ENCODE measurements around the gene KCNK15. TPM values are rescaled to one million over a fixed set of nuclear protein-coding genes. Genes with fewer than 3 reads are reported as not detected.

KCNK15 gene
- total RNA-seq, 1 donor from 2014 or later: 62.6 TPM

- TF ChIP-seq, protein P1, sequence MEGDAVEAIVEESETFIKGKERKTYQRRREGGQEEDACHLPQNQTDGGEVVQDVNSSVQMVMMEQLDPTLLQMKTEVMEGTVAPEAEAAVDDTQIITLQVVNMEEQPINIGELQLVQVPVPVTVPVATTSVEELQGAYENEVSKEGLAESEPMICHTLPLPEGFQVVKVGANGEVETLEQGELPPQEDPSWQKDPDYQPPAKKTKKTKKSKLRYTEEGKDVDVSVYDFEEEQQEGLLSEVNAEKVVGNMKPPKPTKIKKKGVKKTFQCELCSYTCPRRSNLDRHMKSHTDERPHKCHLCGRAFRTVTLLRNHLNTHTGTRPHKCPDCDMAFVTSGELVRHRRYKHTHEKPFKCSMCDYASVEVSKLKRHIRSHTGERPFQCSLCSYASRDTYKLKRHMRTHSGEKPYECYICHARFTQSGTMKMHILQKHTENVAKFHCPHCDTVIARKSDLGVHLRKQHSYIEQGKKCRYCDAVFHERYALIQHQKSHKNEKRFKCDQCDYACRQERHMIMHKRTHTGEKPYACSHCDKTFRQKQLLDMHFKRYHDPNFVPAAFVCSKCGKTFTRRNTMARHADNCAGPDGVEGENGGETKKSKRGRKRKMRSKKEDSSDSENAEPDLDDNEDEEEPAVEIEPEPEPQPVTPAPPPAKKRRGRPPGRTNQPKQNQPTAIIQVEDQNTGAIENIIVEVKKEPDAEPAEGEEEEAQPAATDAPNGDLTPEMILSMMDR (IDR thresholded peaks at IDR 0.05): no peak
- H3K4me3 ChIP-seq: no peak overlapping the region
- no peak for DNase-seq (ENCODE audit: low spot score in 2 of 2)
- H3K4me1 ChIP-seq: no peaks in the 10 kb centered on the region
- no peaks in the 10 kb centered on the region for H3K36me3 ChIP-seq
- H3K27ac ChIP-seq: no peak overlapping the region
- no peaks in the 10 kb centered on the region for H3K9me3 ChIP-seq
- intact Hi-C loops (cut with DNase I): no loop called here
- H3K27me3 ChIP-seq: no peaks in the 10 kb centered on the region
Observed at GRCh38 chr20:44776980-44777379, 31.3 kb downstream of the KCNK15 start.

GRCh38 chr20:44780226-44780625, 34.6 kb downstream of the KCNK15 start:
- intact Hi-C loops (cut with DNase I): no loop called here
- H3K4me1 ChIP-seq: no peaks in the 10 kb centered on the region
- H3K27ac ChIP-seq: no peak overlapping the region

DNA sequence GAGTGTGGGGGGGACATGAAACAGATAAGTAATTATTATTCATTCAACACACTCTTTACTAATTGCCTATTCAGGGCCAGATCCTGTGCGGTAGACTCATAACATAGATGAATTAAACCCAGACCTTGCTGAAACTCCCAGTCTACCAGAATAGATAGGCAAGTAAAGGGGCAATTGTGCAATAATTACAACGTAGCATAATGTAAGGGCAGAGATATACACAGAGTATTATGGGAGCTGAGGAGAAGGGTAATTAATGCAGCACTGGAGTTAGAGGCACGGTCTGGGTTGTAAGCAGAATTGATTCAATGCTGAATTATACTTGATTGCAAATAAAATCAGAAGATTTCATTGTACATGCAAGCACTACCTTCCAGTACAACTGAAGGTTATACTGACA, 35.5 kb downstream of the KCNK15 start:
- H3K4me3 ChIP-seq: no peak overlapping the region
- H3K4me1 ChIP-seq: peaks cover 0 to 5% of the 10 kb centered on the region in 2 donors
- intact Hi-C loops (cut with DNase I): no loop called here
- H3K27ac ChIP-seq: no peak overlapping the region
- DNase-seq (ENCODE audit: low spot score in 2 of 2): no peak
- H3K36me3 ChIP-seq: no peaks in the 10 kb centered on the region
- H3K9me3 ChIP-seq: no peaks in the 10 kb centered on the region
- TF ChIP-seq, protein P1 (IDR thresholded peaks at IDR 0.05): no peak
- no peaks in the 10 kb centered on the region for H3K27me3 ChIP-seq

More at GRCh38 chr20:44780226-44780625, 34.6 kb downstream of the KCNK15 start:
- TF ChIP-seq, protein P1 (IDR thresholded peaks at IDR 0.05): no peak
- Histone ChIP-seq H3K9me3 (no peaks in the 10 kb centered on the region), H3K36me3 (no peaks in the 10 kb centered on the region), H3K27me3 (no peaks in the 10 kb centered on the region), H3K4me3 (no peak overlapping the region)
- no peak for DNase-seq (ENCODE audit: low spot score in 2 of 2)

DNA sequence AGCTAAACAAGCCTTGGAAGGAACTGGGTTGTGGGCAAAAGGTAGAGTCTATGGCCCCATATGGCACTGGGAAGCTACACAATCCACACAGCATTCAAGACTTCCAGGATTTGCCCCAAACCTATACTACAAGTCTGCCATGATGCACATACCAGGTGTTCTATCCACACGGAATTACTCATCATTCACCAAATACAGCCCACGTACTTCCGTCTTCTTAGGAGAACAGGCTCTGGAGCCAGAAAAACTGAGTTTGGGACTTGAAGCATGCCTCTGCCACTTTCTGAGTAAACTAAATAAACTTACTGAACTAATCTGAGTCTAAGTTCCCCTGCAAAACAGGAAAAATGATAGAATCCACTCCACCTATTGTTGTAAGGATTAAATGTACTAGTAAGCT, 36.1 kb downstream of the KCNK15 start:
- Histone ChIP-seq H3K27ac (no peak overlapping the region), H3K4me1 (peaks cover 0 to 9% of the 10 kb centered on the region in 2 donors), H3K9me3 (no peaks in the 10 kb centered on the region), H3K36me3 (no peaks in the 10 kb centered on the region), H3K27me3 (no peaks in the 10 kb centered on the region), H3K4me3 (no peak overlapping the region)
- intact Hi-C loops (cut with DNase I): no loop called here
- TF ChIP-seq, protein P1 (IDR thresholded peaks at IDR 0.05): no peak
- DNase-seq (ENCODE audit: low spot score in 2 of 2): no peak

- Histone ChIP-seq H3K4me3 (no peak overlapping the region), H3K36me3 (no peaks in the 10 kb centered on the region), H3K4me1 (peaks cover 0 to 9% of the 10 kb centered on the region in 2 donors), H3K27ac (no peak overlapping the region), H3K9me3 (no peaks in the 10 kb centered on the region), H3K27me3 (no peaks in the 10 kb centered on the region)
- TF ChIP-seq, protein P1 (IDR thresholded peaks at IDR 0.05): no peak
- intact Hi-C loops (cut with DNase I): no loop called here
- DNase-seq (ENCODE audit: low spot score in 2 of 2): no peak
Observed at GRCh38 chr20:44784688-44785087, 39.0 kb downstream of the KCNK15 start.

- Histone ChIP-seq H3K9me3 (no peaks in the 10 kb centered on the region), H3K4me1 (peaks cover 0 to 9% of the 10 kb centered on the region in 2 donors), H3K27ac (no peak overlapping the region), H3K27me3 (no peaks in the 10 kb centered on the region), H3K4me3 (no peak overlapping the region), H3K36me3 (no peaks in the 10 kb centered on the region)
- TF ChIP-seq, protein P1 (IDR thresholded peaks at IDR 0.05): peak in 1 of 3 experiments; percentile 40
- intact Hi-C loops (cut with DNase I): loop anchor here (1.0 kb wide), 1 partner anchor 82 kb away; no protein-coding TSS in a partner anchor
- DNase-seq (ENCODE audit: low spot score in 2 of 2): no peak
Observed at GRCh38 chr20:44785768-44786167, 40.1 kb downstream of the KCNK15 start.

All from ascending aorta (tissue), 2 donors.